H9 (cell line): ENCODE results near the gene WDR88. TPM values are rescaled to one million over a fixed set of nuclear protein-coding genes. Genes with fewer than 3 reads are reported as not detected.

Experiments used
- DNase-seq: peaks from one replicate; pipeline ENCODE4 v3.0.0-alpha.2; 2017
- H2AFZ ChIP-seq: one replicate; pipeline ENCODE4 v1.6.1; 2013; ENCODE audit warnings: mild to moderate bottlenecking, low read length, control low read depth, moderate library complexity
- H2AK5ac ChIP-seq: 2 replicates; pipeline ENCODE4 v1.6.1; 2013; ENCODE audit warnings: low read length, control low read depth, mixed read lengths; ENCODE audit not compliant: insufficient read length
- H2BK120ac ChIP-seq: one replicate; pipeline ENCODE4 v1.6.1; 2013; ENCODE audit warnings: low read depth, mild to moderate bottlenecking, low read length, control low read depth, inconsistent platforms; ENCODE audit not compliant: poor library complexity, severe bottlenecking
- H2BK12ac ChIP-seq: 2 replicates; pipeline ENCODE4 v1.6.1; 2013; ENCODE audit warnings: low read length, control low read depth, mixed read lengths, low read depth; ENCODE audit not compliant: insufficient read length
- H2BK15ac ChIP-seq: 2 replicates; pipeline ENCODE4 v1.6.1; 2013; ENCODE audit warnings: low read depth, low read length, control low read depth
- H2BK20ac ChIP-seq: one replicate; pipeline ENCODE4 v1.6.1; 2013; ENCODE audit warnings: low read depth, mild to moderate bottlenecking, low read length, control low read depth, inconsistent platforms; ENCODE audit not compliant: poor library complexity, severe bottlenecking
- H2BK5ac ChIP-seq: 2 replicates; pipeline ENCODE4 v1.6.1; 2013; ENCODE audit warnings: low read length, control low read depth, mixed read lengths; ENCODE audit not compliant: insufficient read length
- H3K14ac ChIP-seq: 2 replicates; pipeline ENCODE4 v1.6.1; 2013; ENCODE audit warnings: low read length, control low read depth; ENCODE audit not compliant: insufficient read depth
- H3K18ac ChIP-seq: 2 replicates; pipeline ENCODE4 v1.6.1; 2013; ENCODE audit warnings: low read depth, mild to moderate bottlenecking, mixed read lengths, low read length, control low read depth; ENCODE audit not compliant: insufficient read length
- H3K23ac ChIP-seq: 2 replicates; pipeline ENCODE4 v1.6.1; 2013; ENCODE audit warnings: low read length, control low read depth, mixed read lengths, low read depth; ENCODE audit not compliant: insufficient read length
- H3K23me2 ChIP-seq: 2 replicates; pipeline ENCODE4 v1.6.1; 2013; ENCODE audit warnings: low read depth, mild to moderate bottlenecking, mixed read lengths, low read length, control low read depth; ENCODE audit not compliant: insufficient read length, poor library complexity, severe bottlenecking
- H3K27ac ChIP-seq: 2 replicates; pipeline ENCODE4 v1.5.1; 2013; ENCODE audit warnings: low read length, control low read depth, mixed read lengths, low read depth; ENCODE audit not compliant: insufficient read length
- H3K27me3 ChIP-seq: 2 replicates; pipeline ENCODE4 v1.6.1; 2013; ENCODE audit warnings: low read length, control low read depth, inconsistent platforms; ENCODE audit not compliant: insufficient read depth
- H3K4ac ChIP-seq: 2 replicates; pipeline ENCODE4 v1.6.1; 2013; ENCODE audit warnings: low read depth, mild to moderate bottlenecking, control low read depth, inconsistent platforms, low read length, moderate library complexity
- H3K4me1 ChIP-seq: 2 replicates; pipeline ENCODE4 v1.6.1; 2013; ENCODE audit warnings: low read length, control low read depth, inconsistent platforms; ENCODE audit not compliant: insufficient read depth
- H3K4me2 ChIP-seq: 2 replicates; pipeline ENCODE4 v1.6.1; 2013; ENCODE audit warnings: low read length, control low read depth, mixed read lengths; ENCODE audit not compliant: insufficient read length, insufficient read depth
- H3K56ac ChIP-seq: 2 replicates; pipeline ENCODE4 v1.6.1; 2013; ENCODE audit warnings: low read depth, mild to moderate bottlenecking, mixed read lengths, low read length, control low read depth; ENCODE audit not compliant: insufficient read length
- H3K79me1 ChIP-seq: 2 replicates; pipeline ENCODE4 v1.6.1; 2013; ENCODE audit warnings: low read depth, mild to moderate bottlenecking, moderate library complexity, low read length, control low read depth, inconsistent platforms; ENCODE audit not compliant: insufficient read depth, poor library complexity, severe bottlenecking
- H3K79me2 ChIP-seq: 2 replicates; pipeline ENCODE4 v1.6.1; 2013; ENCODE audit warnings: low read length, control low read depth, inconsistent platforms; ENCODE audit not compliant: insufficient read depth
- H3K9ac ChIP-seq: 2 replicates; pipeline ENCODE4 v1.6.1; 2013; ENCODE audit warnings: low read length, control low read depth, mixed read lengths; ENCODE audit not compliant: insufficient read length; ENCODE audit errors: extremely low read depth
- H3K9me3 ChIP-seq: one replicate; pipeline ENCODE4 v1.6.1; 2013; ENCODE audit warnings: low read depth, low read length, inconsistent platforms; ENCODE audit not compliant: control insufficient read depth
- H3T11ph ChIP-seq: one replicate; pipeline ENCODE4 v1.6.1; 2013; ENCODE audit warnings: mild to moderate bottlenecking, low read length, control low read depth, inconsistent platforms
- H4K20me1 ChIP-seq: one replicate; pipeline ENCODE4 v1.6.1; 2013; ENCODE audit not compliant: control insufficient read depth, insufficient read length, insufficient read depth
- H4K5ac ChIP-seq: 2 replicates; pipeline ENCODE4 v1.6.1; 2013; ENCODE audit warnings: low read depth, mild to moderate bottlenecking, mixed read lengths, low read length, control low read depth; ENCODE audit not compliant: insufficient read length
- H4K8ac ChIP-seq: replicated peaks from 2 replicates; pipeline ENCODE4 v1.6.1; 2013; ENCODE audit warnings: low read length, control low read depth, mixed read lengths, low read depth; ENCODE audit not compliant: insufficient read length
- H4K91ac ChIP-seq: 2 replicates; pipeline ENCODE4 v1.6.1; 2013; ENCODE audit warnings: low read depth, mild to moderate bottlenecking, moderate library complexity, mixed read lengths, low read length, control low read depth; ENCODE audit not compliant: insufficient read length
- H3K27ac Mint-ChIP-seq, 3 experiments: 2 replicates in 2 of 3; 3 replicates in 1 of 3; pipeline ENCODE4 v1.8.0; 2020 to 2021; ENCODE audit warnings: mixed read lengths in 3 of 3, mild to moderate bottlenecking in 1 of 3, moderate library complexity in 1 of 3
- H3K27me3 Mint-ChIP-seq: 2 replicates; pipeline ENCODE4 v1.8.0; 2021; ENCODE audit warnings: low read depth, mild to moderate bottlenecking, moderate library complexity, mixed read lengths
- H3K36me3 Mint-ChIP-seq, 3 experiments: 2 replicates in 2 of 3; 3 replicates in 1 of 3; pipeline ENCODE4 v1.8.0; 2020 to 2021; ENCODE audit warnings: low read depth in 3 of 3, mixed read lengths in 3 of 3; ENCODE audit not compliant: insufficient read depth in 1 of 3
- H3K4me1 Mint-ChIP-seq, 2 experiments: 2 replicates each; pipeline ENCODE4 v1.8.0; 2020; ENCODE audit warnings: mixed read lengths in 2 of 2
- H3K4me3 Mint-ChIP-seq, 2 experiments: 2 replicates in 1 of 2; 3 replicates in 1 of 2; pipeline ENCODE4 v1.8.0; 2020 to 2021; ENCODE audit warnings: mild to moderate bottlenecking in 2 of 2, mixed read lengths in 2 of 2, moderate library complexity in 1 of 2
- H3K9me3 Mint-ChIP-seq, 2 experiments: 2 replicates in 1 of 2; 3 replicates in 1 of 2; pipeline ENCODE4 v1.8.0; 2020; ENCODE audit warnings: mild to moderate bottlenecking in 2 of 2, mixed read lengths in 2 of 2, moderate library complexity in 1 of 2
- WGBS: extraction: QIAGEN DNeasy Blood & Tissue Kit; methylation state at CpG from one replicate; pipeline ENCODE4 v1.1.7; 2013; ENCODE audit warnings: missing lambda C conversion rate, low lambda C conversion rate, mixed read lengths; ENCODE audit not compliant: insufficient read length; ENCODE audit errors: extremely low coverage; 5-methylcytosine and 5-hydroxymethylcytosine counted together
- total RNA-seq: library from RNA; stranded (reverse); gene quantifications from 2 replicates; pipeline ENCODE4 v1.2.1, GENCODE V29; 2021
- TF ChIP-seq, protein P1 (sequence below): fragments of 200-600 bp; sonication (generic); conservative IDR thresholded peaks from 3 replicates; pipeline ENCODE4 v1.8.0; 2021; ENCODE audit warnings: antibody characterized with exemption, mild to moderate bottlenecking

WDR88 gene
- total RNA-seq, 1 experiment from 2014 or later = not detected

DNA sequence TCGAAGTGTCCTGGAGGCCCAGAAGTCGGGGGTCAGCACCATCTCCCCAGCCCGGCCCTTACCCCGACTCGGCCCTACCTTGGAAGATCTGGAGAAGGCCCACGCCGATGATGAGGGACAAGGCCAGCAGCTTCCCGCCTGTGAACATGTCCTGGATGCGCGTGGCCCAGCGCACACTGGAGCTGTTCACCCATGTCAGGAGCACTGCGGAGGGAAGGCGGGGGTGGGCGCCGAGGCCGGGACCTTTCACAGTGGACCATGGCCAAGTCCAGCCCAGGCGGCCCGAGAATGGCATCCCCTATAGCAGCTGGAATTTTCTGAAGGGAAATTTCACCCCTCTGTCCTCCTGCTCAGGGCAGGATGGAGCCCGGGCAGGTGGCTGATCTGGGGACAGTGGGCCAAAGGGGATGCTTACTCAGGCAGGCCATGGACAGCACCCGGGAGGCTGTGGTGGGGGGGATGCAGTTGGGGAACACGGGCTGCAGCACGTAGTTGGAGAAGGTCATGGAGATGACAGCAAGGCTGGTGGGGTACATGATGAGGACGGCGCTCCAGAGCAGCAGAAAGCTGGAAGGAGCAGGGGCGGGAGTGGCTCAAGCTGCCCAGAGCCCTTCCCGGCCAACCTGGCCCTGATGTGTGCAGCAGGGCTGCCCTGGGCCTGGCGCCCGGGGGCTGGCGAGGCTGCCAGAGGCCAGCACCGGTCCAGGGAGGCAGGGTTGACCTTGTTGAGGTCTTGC, 80.7 kb downstream of the WDR88 start:
- Histone ChIP-seq H3K14ac (no peak overlapping the region), H3K23ac (no peak overlapping the region), H3K4me1 (no peaks in the 10 kb centered on the region), H4K5ac (no peak overlapping the region), H3K4me2 (no peak overlapping the region), H3K4ac (no peak overlapping the region), H2BK5ac (no peak overlapping the region), H3K9me3 (no peaks in the 10 kb centered on the region), H3K27ac (no peak overlapping the region), H3K56ac (no peak overlapping the region), H3K9ac (no peak overlapping the region), H4K8ac (no peak overlapping the region), H3K27me3 (no peaks in the 10 kb centered on the region), H3K79me2 (no peaks in the 10 kb centered on the region), H2BK15ac (no peak overlapping the region), H4K91ac (no peak overlapping the region), H2BK120ac (no peak overlapping the region), H2BK12ac (no peak overlapping the region), H3K79me1 (no peaks in the 10 kb centered on the region), H3T11ph (no peak overlapping the region), H3K23me2 (no peaks in the 10 kb centered on the region), H2AK5ac (no peak overlapping the region), H2BK20ac (no peak overlapping the region), H4K20me1 (no peaks in the 10 kb centered on the region), H2AFZ (no peak overlapping the region), H3K18ac (no peak overlapping the region)
- peaks cover 9 to 14% of the 10 kb centered on the region in 2 experiments for H3K4me1 Mint-ChIP-seq
- no peak for DNase-seq
- no CpG with 5 or more reads among the region's 30 CpGs for WGBS
- no peaks in the 10 kb centered on the region for H3K9me3 Mint-ChIP-seq
- H3K27me3 Mint-ChIP-seq = peaks cover 2% of the 10 kb centered on the region; the same call in 1 of the 2 replicates
- no peaks in the 10 kb centered on the region for H3K36me3 Mint-ChIP-seq
- no peak overlapping the region for H3K4me3 Mint-ChIP-seq
- no peak overlapping the region; a peak in 1 of 7 replicates for H3K27ac Mint-ChIP-seq
- TF ChIP-seq, protein P1, sequence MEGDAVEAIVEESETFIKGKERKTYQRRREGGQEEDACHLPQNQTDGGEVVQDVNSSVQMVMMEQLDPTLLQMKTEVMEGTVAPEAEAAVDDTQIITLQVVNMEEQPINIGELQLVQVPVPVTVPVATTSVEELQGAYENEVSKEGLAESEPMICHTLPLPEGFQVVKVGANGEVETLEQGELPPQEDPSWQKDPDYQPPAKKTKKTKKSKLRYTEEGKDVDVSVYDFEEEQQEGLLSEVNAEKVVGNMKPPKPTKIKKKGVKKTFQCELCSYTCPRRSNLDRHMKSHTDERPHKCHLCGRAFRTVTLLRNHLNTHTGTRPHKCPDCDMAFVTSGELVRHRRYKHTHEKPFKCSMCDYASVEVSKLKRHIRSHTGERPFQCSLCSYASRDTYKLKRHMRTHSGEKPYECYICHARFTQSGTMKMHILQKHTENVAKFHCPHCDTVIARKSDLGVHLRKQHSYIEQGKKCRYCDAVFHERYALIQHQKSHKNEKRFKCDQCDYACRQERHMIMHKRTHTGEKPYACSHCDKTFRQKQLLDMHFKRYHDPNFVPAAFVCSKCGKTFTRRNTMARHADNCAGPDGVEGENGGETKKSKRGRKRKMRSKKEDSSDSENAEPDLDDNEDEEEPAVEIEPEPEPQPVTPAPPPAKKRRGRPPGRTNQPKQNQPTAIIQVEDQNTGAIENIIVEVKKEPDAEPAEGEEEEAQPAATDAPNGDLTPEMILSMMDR = no peak
